GM12801 (cell line): ENCODE results near the gene TIMM29.

Source experiments
- TF ChIP-seq, protein P1 (sequence below): IDR thresholded peaks from one replicate; pipeline ENCODE4 v1.5.1; 2011; ENCODE audit warnings: control low read depth; ENCODE audit not compliant: insufficient read length; ENCODE audit errors: extremely low read depth

Gene TIMM29

DNA sequence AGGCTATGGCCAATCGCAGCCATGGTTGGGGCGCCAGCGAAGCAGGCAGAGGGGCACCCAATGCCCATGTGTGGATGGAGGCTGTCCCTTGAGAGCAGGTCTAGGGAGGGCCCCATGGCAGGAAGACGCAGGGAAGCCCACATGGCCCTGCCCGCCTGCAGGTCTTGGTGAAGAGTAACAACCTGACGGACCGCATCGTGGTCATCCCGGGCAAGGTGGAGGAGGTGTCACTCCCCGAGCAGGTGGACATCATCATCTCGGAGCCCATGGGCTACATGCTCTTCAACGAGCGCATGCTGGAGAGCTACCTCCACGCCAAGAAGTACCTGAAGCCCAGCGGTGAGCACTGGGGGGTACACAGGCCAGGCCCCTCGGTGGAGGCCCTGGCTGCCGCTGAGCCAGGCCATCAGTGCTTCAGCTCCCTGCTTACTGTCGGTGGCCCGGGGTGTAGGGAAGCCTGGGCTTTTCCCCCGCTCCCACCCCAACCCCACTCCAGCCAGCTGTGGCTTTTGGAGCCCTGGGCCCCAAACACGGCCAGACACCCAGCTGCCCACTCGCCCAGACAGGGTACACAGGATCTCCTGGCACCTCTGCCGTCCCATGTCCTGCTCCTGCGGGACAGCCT is 14.8 kb upstream of the TIMM29 start:
- TF ChIP-seq, protein P1, sequence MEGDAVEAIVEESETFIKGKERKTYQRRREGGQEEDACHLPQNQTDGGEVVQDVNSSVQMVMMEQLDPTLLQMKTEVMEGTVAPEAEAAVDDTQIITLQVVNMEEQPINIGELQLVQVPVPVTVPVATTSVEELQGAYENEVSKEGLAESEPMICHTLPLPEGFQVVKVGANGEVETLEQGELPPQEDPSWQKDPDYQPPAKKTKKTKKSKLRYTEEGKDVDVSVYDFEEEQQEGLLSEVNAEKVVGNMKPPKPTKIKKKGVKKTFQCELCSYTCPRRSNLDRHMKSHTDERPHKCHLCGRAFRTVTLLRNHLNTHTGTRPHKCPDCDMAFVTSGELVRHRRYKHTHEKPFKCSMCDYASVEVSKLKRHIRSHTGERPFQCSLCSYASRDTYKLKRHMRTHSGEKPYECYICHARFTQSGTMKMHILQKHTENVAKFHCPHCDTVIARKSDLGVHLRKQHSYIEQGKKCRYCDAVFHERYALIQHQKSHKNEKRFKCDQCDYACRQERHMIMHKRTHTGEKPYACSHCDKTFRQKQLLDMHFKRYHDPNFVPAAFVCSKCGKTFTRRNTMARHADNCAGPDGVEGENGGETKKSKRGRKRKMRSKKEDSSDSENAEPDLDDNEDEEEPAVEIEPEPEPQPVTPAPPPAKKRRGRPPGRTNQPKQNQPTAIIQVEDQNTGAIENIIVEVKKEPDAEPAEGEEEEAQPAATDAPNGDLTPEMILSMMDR = no peak

GRCh38 chr19:10915130-10916091 is 13.2 kb upstream of the TIMM29 start:
- TF ChIP-seq, protein P1 = no peak

DNA sequence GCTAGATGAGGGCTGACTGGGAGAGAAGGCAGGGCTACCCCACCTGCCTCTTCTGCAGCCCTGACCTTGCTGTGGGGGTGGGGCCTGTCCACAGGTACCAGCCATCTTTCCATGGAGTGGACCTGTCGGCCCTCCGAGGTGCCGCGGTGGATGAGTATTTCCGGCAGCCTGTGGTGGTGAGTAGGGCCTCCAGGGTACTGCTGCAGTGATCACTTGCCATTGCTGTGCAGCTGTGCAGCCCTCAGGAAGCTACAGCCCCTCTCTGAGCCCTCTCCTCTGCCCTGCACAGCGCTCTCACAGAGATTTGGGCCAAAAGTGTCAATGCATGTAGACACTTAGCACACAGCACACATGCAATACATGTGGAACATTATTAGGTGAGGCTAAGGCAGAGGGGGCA is 12.0 kb upstream of the TIMM29 start:
- TF ChIP-seq, protein P1 = no peak

GRCh38 chr19:10918359-10918758 is 10.3 kb upstream of the TIMM29 start:
- TF ChIP-seq, protein P1 = no peak

DNA sequence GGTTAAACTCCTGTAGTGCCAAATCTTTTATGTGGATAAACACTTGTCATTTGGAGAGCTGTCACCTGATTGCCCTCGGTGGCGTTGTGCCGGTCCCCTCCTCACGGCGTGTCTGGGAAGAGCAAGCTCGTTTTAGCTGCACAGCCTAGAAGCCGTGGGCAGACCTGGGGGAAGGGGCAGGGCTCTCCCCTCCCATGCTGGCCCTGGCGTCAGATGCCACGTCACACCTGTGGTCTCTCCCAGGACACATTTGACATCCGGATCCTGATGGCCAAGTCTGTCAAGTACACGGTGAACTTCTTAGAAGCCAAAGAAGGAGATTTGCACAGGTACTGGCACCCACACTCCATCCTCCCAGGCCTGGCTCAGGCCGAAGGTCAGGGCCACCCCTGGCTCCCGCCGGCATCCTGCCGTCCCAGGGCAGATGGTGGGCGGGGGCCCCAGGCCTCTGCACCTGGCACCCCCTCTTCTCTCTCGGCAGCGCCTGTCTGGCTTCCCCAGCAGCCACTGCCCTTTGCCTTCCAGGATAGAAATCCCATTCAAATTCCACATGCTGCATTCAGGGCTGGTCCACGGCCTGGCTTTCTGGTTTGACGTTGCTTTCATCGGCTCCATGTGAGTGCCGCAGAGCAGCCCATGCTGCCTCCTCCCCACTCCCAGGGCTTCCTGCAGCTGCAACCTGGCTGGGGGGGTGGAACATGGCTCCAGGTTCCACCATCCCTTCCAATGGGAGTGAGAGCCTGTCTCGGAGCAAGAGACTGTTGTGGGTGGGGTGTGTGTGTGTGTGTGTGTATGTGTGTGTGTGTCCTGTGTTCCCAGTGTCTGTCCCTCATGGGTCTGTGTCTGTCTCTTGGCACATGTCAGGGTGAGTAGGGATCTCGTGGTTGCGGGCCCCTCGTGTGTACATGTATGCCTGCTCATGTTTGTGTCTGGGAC is 9.0 kb upstream of the TIMM29 start:
- TF ChIP-seq, protein P1 = no peak

- TF ChIP-seq, protein P1 = no peak
These were observed 8.3 kb upstream of the TIMM29 start for GRCh38 chr19:10920288-10920655.

- TF ChIP-seq, protein P1 = no peak
These were observed 7.8 kb upstream of the TIMM29 start for GRCh38 chr19:10920781-10921180.
